Measurements from ENCODE around the gene KLF16.

DNA sequence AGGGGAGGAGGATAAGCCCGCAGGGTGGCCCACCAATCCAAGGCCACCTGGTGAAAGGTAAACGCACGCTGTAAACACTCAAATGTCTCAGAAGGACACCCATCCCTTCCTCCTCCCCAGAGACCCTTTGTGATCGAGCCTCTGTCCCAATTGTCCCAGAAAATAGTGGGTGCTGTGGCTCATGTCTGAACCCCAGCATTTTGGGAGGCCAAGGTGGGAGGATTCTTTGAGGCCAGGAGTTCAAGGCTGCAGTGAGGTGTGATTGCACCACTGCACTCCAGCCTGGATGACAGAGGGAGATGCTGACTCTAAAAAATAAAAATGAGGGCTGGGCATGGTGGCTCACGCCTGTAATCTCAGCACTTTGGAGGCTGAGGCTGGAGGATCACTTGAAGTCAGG lies 25.0 kb upstream of the KLF16 start:
- TF ChIP-seq, protein P1, sequence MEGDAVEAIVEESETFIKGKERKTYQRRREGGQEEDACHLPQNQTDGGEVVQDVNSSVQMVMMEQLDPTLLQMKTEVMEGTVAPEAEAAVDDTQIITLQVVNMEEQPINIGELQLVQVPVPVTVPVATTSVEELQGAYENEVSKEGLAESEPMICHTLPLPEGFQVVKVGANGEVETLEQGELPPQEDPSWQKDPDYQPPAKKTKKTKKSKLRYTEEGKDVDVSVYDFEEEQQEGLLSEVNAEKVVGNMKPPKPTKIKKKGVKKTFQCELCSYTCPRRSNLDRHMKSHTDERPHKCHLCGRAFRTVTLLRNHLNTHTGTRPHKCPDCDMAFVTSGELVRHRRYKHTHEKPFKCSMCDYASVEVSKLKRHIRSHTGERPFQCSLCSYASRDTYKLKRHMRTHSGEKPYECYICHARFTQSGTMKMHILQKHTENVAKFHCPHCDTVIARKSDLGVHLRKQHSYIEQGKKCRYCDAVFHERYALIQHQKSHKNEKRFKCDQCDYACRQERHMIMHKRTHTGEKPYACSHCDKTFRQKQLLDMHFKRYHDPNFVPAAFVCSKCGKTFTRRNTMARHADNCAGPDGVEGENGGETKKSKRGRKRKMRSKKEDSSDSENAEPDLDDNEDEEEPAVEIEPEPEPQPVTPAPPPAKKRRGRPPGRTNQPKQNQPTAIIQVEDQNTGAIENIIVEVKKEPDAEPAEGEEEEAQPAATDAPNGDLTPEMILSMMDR (IDR thresholded peaks at IDR 0.05) = no peak
- TF ChIP-seq ZFX (IDR thresholded peaks at IDR 0.05; ENCODE audit: borderline replicate concordance) = no peak
